ENCODE results near the gene GPC6.

Gene GPC6

GRCh38 chr13:93517658-93518057, 291.1 kb downstream of the GPC6 start:
- H3K4me2 ChIP-seq (ENCODE audit: low read depth, low read length) = no peak overlapping the region
- no peaks in the 10 kb centered on the region for H3K4me1 ChIP-seq (ENCODE audit: low read length)
- H4K20me1 ChIP-seq (ENCODE audit: insufficient read depth, low read length) = no peaks in the 10 kb centered on the region
- H2AFZ ChIP-seq (ENCODE audit: low read length) = no peak overlapping the region
- TF ChIP-seq CTCF (IDR thresholded peaks at IDR 0.05; ENCODE audit: low read length) (no peak), EZH2phosphoT487 (IDR thresholded peaks at IDR 0.05; ENCODE audit: low read length) (no peak), EZH2 (optimal IDR thresholded peaks at IDR 0.05; ENCODE audit: low read depth, low read length) (no peak)
- no peak overlapping the region for H3K27ac ChIP-seq (ENCODE audit: low read length)
- no peaks in the 10 kb centered on the region for H3K9me3 ChIP-seq (replicated peaks; ENCODE audit: insufficient read depth, low read length)
- no peaks in the 10 kb centered on the region for H3F3A ChIP-seq (ENCODE audit: insufficient read depth, low read length)
- no peak overlapping the region for H3K4me3 ChIP-seq (ENCODE audit: low read length)
- H3K79me2 ChIP-seq (ENCODE audit: low read length) = no peaks in the 10 kb centered on the region
- DNase-seq = no peak
- H3K27me3 ChIP-seq (replicated peaks; ENCODE audit: insufficient read depth, low read length) = no peaks in the 10 kb centered on the region
- H3K9me2 ChIP-seq (replicated peaks; ENCODE audit: insufficient read depth, low read length) = 0 out of 2 replicates have a peak, but pooled peaks cover 3% of the 10 kb centered on the region
- no peaks in the 10 kb centered on the region for H3K36me3 ChIP-seq (replicated peaks; ENCODE audit: insufficient read depth, low read length)
- H3K9ac ChIP-seq (ENCODE audit: low read length) = no peak overlapping the region

GRCh38 chr13:93521307-93521706, 294.7 kb downstream of the GPC6 start:
- no peak overlapping the region for H3K27ac ChIP-seq (ENCODE audit: low read length)
- TF ChIP-seq CTCF (IDR thresholded peaks at IDR 0.05; ENCODE audit: low read length) = no peak
- TF ChIP-seq EZH2 (optimal IDR thresholded peaks at IDR 0.05; ENCODE audit: low read depth, low read length) = no peak
- TF ChIP-seq EZH2phosphoT487 (IDR thresholded peaks at IDR 0.05; ENCODE audit: low read length) = no peak
- H3K4me1 ChIP-seq (ENCODE audit: low read length) = no peaks in the 10 kb centered on the region
- no peaks in the 10 kb centered on the region for H3K9me3 ChIP-seq (replicated peaks; ENCODE audit: insufficient read depth, low read length)
- H2AFZ ChIP-seq (ENCODE audit: low read length) = no peak overlapping the region
- no peak overlapping the region for H3K4me3 ChIP-seq (ENCODE audit: low read length)
- H3K9ac ChIP-seq (ENCODE audit: low read length) = no peak overlapping the region
- no peak for DNase-seq
- H3K27me3 ChIP-seq (replicated peaks; ENCODE audit: insufficient read depth, low read length) = no peaks in the 10 kb centered on the region
- no peaks in the 10 kb centered on the region for H3K79me2 ChIP-seq (ENCODE audit: low read length)
- no peaks in the 10 kb centered on the region for H3K9me2 ChIP-seq (replicated peaks; ENCODE audit: insufficient read depth, low read length)
- no peak overlapping the region for H3K4me2 ChIP-seq (ENCODE audit: low read depth, low read length)
- no peaks in the 10 kb centered on the region for H4K20me1 ChIP-seq (ENCODE audit: insufficient read depth, low read length)
- no peaks in the 10 kb centered on the region for H3K36me3 ChIP-seq (replicated peaks; ENCODE audit: insufficient read depth, low read length)
- no peaks in the 10 kb centered on the region for H3F3A ChIP-seq (ENCODE audit: insufficient read depth, low read length)

GRCh38 chr13:93522501-93522900, 295.9 kb downstream of the GPC6 start:
- H2AFZ ChIP-seq (ENCODE audit: low read length) = no peak overlapping the region
- no peaks in the 10 kb centered on the region for H3K9me2 ChIP-seq (replicated peaks; ENCODE audit: insufficient read depth, low read length)
- no peak overlapping the region for H3K4me2 ChIP-seq (ENCODE audit: low read depth, low read length)
- H3K4me3 ChIP-seq (ENCODE audit: low read length) = no peak overlapping the region
- no peak overlapping the region for H3K9ac ChIP-seq (ENCODE audit: low read length)
- TF ChIP-seq CTCF (IDR thresholded peaks at IDR 0.05; ENCODE audit: low read length) (no peak), EZH2 (optimal IDR thresholded peaks at IDR 0.05; ENCODE audit: low read depth, low read length) (no peak), EZH2phosphoT487 (IDR thresholded peaks at IDR 0.05; ENCODE audit: low read length) (no peak)
- H3K79me2 ChIP-seq (ENCODE audit: low read length) = no peaks in the 10 kb centered on the region
- H3K27ac ChIP-seq (ENCODE audit: low read length) = no peak overlapping the region
- no peaks in the 10 kb centered on the region for H3K4me1 ChIP-seq (ENCODE audit: low read length)
- H3F3A ChIP-seq (ENCODE audit: insufficient read depth, low read length) = no peaks in the 10 kb centered on the region
- no peak for DNase-seq
- no peaks in the 10 kb centered on the region for H3K36me3 ChIP-seq (replicated peaks; ENCODE audit: insufficient read depth, low read length)
- H3K9me3 ChIP-seq (replicated peaks; ENCODE audit: insufficient read depth, low read length) = no peaks in the 10 kb centered on the region
- no peaks in the 10 kb centered on the region for H3K27me3 ChIP-seq (replicated peaks; ENCODE audit: insufficient read depth, low read length)
- H4K20me1 ChIP-seq (ENCODE audit: insufficient read depth, low read length) = no peaks in the 10 kb centered on the region
